Esophagus muscularis mucosa (tissue), 4 donors: ENCODE measurements around the gene PRLH. TPM values are rescaled to one million over a fixed set of nuclear protein-coding genes. Genes with fewer than 3 reads are reported as not detected.
"Not testable (repeated sequence)": the region's sequence is repeated elsewhere in the genome, so short reads cannot be mapped to it uniquely, and the experiment has no call there.

Experiments used
- DNase-seq: peaks from one replicate; pipeline ENCODE4 v3.0.0-alpha.2; 2017; ENCODE audit errors: extremely low spot score
- H3K27ac ChIP-seq, 4 donors: fragments of 200-600 bp; sonication (generic); replicated peaks in 1 of 4; 1 replicate in 3 of 4; 2 replicates in 1 of 4; pipeline ENCODE4 v1.5.1; 2016 to 2019; ENCODE audit warnings: mild to moderate bottlenecking in 1 of 4
- H3K27me3 ChIP-seq, 4 donors: fragments of 200-600 bp; sonication (generic); one replicate each; pipeline versions ENCODE4 v1.5.1 to v1.6.0; 2016 to 2019
- H3K36me3 ChIP-seq, 4 donors: fragments of 200-600 bp; sonication (generic); one replicate each; pipeline ENCODE4 v1.5.1; 2016 to 2019
- H3K4me1 ChIP-seq, 4 donors: fragments of 200-600 bp; sonication (generic); one replicate each; pipeline ENCODE4 v1.5.1; 2016 to 2019
- H3K4me3 ChIP-seq, 4 donors: fragments of 200-600 bp; sonication (generic); 1 replicate in 2 of 4; 2 replicates in 2 of 4; pipeline ENCODE4 v1.5.1; 2016 to 2019; ENCODE audit warnings: mild to moderate bottlenecking in 4 of 4, moderate library complexity in 1 of 4
- H3K9me3 ChIP-seq, 4 donors: fragments of 200-600 bp; sonication (generic); 1 replicate in 3 of 4; 2 replicates in 1 of 4; pipeline ENCODE4 v1.5.1; 2016 to 2019
- CTCF ChIP-seq, 3 experiments: fragments of 200-600 bp in 2 of 3; fragments of 450-650 bp in 1 of 3; sonication (generic) in 2 of 3; IDR thresholded peaks; one replicate each; pipeline ENCODE4 v1.5.1; 2017 to 2019; ENCODE audit warnings: antibody characterized with exemption in 3 of 3, mild to moderate bottlenecking in 2 of 3, moderate library complexity in 1 of 3
- EP300 ChIP-seq: sonication (generic); formaldehyde crosslinking; IDR thresholded peaks from one replicate; pipeline ENCODE4 v1.6.1; 2017; ENCODE audit warnings: antibody characterized with exemption
- POLR2A ChIP-seq: fragments of 450-650 bp; IDR thresholded peaks from one replicate; pipeline ENCODE4 v1.6.1; 2017; ENCODE audit warnings: antibody characterized with exemption, moderate library complexity, mild to moderate bottlenecking, low read depth
- POLR2AphosphoS5 ChIP-seq, 2 donors: sonication (generic); formaldehyde crosslinking; IDR thresholded peaks; one replicate each; pipeline ENCODE4 v1.6.1; 2017; ENCODE audit warnings: antibody characterized with exemption in 2 of 2
- WGBS: methylation state at CpG from one replicate; pipeline ENCODE4 v1.1.5; 2018; 5-methylcytosine and 5-hydroxymethylcytosine counted together
- intact Hi-C: fragments of 100-400 bp; cut with DNase I; formaldehyde crosslinking; loops from one replicate; pipeline ENCODE4 v1.15.1; 2023
- total RNA-seq, 4 donors: library from RNA; depleted of rRNA; stranded (reverse); fragments of >200 nt; gene quantifications; one replicate each; pipeline versions ENCODE4 v1.1.0 to v1.2.1, GENCODE V29; 2016

PRLH gene
- total RNA-seq, 4 donors from 2014 or later: not detected

GRCh38 chr2:237593596-237594320 lies 27.4 kb downstream of the PRLH start:
- intact Hi-C loops: no loop called here
- H3K4me3 ChIP-seq: no peak overlapping the region
- TF ChIP-seq CTCF (IDR thresholded peaks at IDR 0.05) (no peak), POLR2A (no peak), EP300 (no peak)
- no peaks in the 10 kb centered on the region for H3K36me3 ChIP-seq
- WGBS: 92% methylated on average over 8 of the region's 17 CpGs
- no peaks in the 10 kb centered on the region for H3K9me3 ChIP-seq
- DNase-seq: no peak
- peaks cover 32 to 56% (median 46%) of the 10 kb centered on the region in 4 donors for H3K4me1 ChIP-seq
- no peaks in the 10 kb centered on the region for H3K27me3 ChIP-seq
- H3K27ac ChIP-seq: peak overlapping the region; percentile 78 to 85 (median 82)

DNA sequence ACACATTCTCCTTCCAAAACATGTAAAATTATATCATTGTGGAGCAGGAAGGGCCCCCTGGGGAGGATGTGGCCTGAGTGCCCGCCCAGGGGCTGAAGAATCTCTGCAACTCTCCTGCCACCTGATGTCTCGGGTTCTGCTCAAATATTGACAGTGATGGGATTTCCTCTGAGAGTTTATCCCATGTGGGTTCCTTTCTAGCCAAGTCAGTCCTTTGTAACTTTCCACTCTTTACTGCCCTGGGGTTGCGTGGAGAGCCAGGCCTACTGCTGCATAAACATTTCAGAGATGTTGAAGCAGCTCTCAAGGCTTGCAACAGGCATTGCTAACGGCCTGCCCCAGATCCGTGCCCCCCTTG lies 28.1 kb downstream of the PRLH start:
- WGBS: 78% methylated on average over 3 of the region's 5 CpGs
- DNase-seq: no peak
- intact Hi-C loops: no loop called here
- Histone ChIP-seq H3K27me3 (no peaks in the 10 kb centered on the region), H3K4me3 (no peak overlapping the region), H3K36me3 (no peaks in the 10 kb centered on the region), H3K4me1 (peaks cover 34 to 59% (median 52%) of the 10 kb centered on the region in 4 donors), H3K9me3 (no peaks in the 10 kb centered on the region), H3K27ac (peak overlapping the region; percentile 78 to 85 (median 82))
- TF ChIP-seq CTCF (IDR thresholded peaks at IDR 0.05): no peak
- no peak for TF ChIP-seq POLR2AphosphoS5 (IDR thresholded peaks at IDR 0.05)
- no peak for TF ChIP-seq EP300
- TF ChIP-seq POLR2A: no peak

DNA sequence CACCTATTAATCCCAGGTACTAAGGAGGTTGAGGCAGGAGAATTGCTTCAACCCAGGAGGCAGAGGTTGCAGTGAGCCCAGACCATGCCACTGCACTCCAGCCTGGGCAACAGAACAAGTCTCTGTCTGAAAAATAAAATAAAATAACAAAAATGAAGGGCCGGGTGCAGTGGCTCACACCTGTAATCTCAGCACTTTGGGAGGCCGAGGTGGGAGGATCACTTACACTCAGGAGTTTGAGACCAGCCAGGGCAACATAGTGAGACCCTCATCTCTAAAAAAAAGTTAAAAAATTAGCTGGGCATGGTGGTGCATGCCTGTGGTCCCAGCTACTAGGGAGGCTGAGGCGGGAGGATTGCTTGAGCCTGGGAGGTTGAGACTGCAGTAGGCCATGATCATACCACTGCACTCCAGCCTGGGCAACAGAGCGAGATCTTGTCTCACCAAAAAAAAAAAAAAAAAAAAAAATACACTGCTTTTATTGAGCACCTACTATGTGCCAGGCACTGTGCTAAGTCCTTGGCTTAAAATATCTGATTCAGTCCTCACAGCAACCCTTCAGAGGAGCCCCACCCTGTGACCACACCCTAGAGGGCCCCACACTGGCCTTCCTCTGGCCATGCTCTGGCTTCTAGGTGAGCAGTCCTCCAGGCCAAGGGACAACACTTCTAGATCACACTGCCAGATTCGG lies 29.6 kb downstream of the PRLH start:
- peaks cover 32 to 65% (median 55%) of the 10 kb centered on the region in 4 donors for H3K4me1 ChIP-seq
- H3K27me3 ChIP-seq, DNase-seq, H3K9me3 ChIP-seq, H3K4me3 ChIP-seq, H3K36me3 ChIP-seq, intact Hi-C loops: not testable (repeated sequence)
- WGBS: 95% methylated on average over 5 of the region's 5 CpGs
- peak overlapping the region; percentile 78 to 85 (median 82) for H3K27ac ChIP-seq

- no peaks in the 10 kb centered on the region for H3K9me3 ChIP-seq
- intact Hi-C loops: no loop called here
- no peaks in the 10 kb centered on the region for H3K27me3 ChIP-seq
- peak overlapping the region; percentile 21 to 78 (median 45) for H3K27ac ChIP-seq
- WGBS: 82% methylated on average over 11 of the region's 13 CpGs
- DNase-seq: no peak
- no peaks in the 10 kb centered on the region for H3K36me3 ChIP-seq
- no peak overlapping the region for H3K4me3 ChIP-seq
- no peak for TF ChIP-seq CTCF (IDR thresholded peaks at IDR 0.05)
- no peak for TF ChIP-seq EP300
- TF ChIP-seq POLR2AphosphoS5 (IDR thresholded peaks at IDR 0.05): no peak
- no peak for TF ChIP-seq POLR2A
- H3K4me1 ChIP-seq: peaks cover 38 to 60% (median 51%) of the 10 kb centered on the region in 4 donors
These were observed 30.3 kb downstream of the PRLH start for GRCh38 chr2:237596520-237597195.
